GM15510 (cell line): Measurements from ENCODE around the gene MALAT1.
A peak's percentile ranks its signal among the peaks of the same experiment; 100 is the strongest.

Experiments
- POLR2A ChIP-seq: IDR thresholded peaks from 3 replicates; pipeline ENCODE4 v1.6.1; 2011; ENCODE audit warnings: borderline replicate concordance; ENCODE audit not compliant: insufficient read length; ENCODE audit errors: extremely low read depth

Gene MALAT1

DNA sequence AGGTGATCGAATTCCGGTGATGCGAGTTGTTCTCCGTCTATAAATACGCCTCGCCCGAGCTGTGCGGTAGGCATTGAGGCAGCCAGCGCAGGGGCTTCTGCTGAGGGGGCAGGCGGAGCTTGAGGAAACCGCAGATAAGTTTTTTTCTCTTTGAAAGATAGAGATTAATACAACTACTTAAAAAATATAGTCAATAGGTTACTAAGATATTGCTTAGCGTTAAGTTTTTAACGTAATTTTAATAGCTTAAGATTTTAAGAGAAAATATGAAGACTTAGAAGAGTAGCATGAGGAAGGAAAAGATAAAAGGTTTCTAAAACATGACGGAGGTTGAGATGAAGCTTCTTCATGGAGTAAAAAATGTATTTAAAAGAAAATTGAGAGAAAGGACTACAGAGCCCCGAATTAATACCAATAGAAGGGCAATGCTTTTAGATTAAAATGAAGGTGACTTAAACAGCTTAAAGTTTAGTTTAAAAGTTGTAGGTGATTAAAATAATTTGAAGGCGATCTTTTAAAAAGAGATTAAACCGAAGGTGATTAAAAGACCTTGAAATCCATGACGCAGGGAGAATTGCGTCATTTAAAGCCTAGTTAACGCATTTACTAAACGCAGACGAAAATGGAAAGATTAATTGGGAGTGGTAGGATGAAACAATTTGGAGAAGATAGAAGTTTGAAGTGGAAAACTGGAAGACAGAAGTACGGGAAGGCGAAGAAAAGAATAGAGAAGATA lies at the start of gene MALAT1:
MALAT1 (plus strand) TSS at position 69 of the 736 bp plus-strand sequence.
- peak; percentile 100 for TF ChIP-seq POLR2A

DNA sequence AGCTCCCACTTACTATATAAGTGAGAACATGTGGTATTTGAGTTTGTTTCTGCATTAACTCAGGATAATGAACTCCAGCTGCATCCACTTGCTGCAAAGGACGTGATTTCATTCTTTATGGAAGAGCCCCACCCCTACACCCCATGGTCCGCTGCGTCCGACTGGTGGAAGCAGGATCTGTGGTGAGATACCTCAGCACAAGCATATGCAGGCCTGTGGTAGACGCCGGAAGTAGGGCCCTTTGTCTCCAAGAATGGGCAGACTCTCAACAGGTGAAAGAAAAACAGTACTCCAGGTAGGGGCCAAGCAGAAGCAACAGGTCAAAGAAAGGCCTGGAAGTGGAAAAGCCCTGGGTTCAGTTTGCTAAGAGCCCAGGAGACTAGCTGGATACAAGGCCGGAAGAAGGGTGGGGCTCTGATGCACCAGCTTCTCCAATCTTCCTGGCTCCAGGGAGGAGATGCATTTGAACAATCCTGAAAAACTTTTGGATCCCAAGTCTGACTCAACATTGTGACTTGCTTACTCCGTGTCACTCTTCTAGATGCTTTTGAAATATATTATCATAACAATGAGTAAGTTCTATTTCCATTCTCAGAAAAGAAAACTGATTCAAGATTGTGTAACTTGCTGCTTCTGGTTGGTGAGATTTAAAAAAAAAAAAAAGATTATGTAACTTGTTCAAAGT lies 45.9 kb upstream of the MALAT1 start:
- no peak for TF ChIP-seq POLR2A

DNA sequence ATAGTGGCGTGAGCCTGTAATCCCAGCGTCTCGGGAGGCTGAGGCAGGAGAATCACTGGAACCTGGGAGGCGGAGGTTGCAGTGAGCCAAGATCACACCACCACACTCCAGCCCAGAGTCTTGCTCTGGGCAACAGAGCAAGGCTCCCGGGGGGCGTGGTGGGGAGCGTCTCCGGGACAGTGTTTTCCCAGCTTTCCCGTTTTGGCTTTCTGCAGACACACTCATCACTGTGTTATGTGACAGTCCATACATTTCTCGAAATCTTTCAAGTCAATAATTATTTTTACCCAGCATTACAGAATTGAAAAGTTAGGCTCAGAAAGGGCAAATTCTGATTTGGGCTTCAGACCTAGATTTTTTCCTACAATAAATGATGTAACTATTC lies 44.5 kb upstream of the MALAT1 start:
- no peak for TF ChIP-seq POLR2A

DNA sequence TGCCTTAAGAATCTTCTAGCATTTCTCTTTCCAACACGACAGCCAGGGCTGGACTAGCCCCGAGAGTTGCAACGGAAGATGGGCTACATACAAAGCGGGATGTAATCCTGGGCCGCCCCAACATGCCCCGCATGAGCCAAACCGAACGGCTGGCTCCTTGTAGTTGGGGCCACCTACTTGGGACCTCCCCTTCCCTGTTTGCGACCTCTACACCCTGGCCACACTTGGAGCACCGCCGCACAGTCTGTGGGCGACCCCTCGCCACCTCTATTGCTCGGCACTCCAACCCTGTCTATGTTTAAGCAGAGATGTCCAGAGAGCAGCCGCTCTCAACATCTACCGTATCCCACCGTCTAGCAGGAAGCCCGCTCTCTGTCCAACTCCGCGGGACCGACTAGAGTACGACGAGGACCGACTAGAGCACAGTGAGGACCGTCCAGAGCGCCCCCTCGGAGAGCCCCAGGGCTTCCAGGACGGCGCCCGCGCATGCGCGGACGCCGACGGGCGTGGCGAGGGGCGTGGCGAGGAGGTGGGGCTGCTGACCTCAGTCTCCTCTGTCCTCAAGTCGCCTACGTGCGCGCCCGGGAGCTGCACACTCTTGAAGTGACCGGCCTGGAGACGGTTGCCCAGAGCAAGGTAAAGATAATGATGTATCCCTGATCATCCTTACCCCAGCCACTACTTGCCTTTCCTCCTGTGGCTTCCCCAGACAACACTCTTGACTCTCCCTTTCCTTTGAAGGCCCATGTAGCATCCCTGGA lies 44.0 kb upstream of the MALAT1 start:
- TF ChIP-seq POLR2A = peak; percentile 96

DNA sequence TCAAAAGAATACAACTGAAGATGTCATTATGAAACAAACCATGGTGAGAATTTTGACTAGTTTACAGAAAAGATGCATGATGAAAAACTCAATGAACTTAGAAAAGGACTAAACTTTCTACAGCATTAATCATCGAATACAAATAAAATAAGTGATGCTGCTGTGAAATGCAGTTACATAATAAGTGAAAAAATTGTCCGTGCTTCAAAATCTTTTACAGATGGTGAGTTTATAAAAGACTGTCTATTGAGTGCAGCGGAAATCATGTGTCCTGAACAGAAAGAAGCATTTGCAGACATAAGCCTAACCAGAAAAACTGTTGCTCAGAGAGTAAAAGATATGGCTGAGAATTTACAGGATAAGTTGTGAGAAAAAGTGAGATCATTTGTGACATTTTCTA lies 42.4 kb upstream of the MALAT1 start:
- TF ChIP-seq POLR2A = no peak

DNA sequence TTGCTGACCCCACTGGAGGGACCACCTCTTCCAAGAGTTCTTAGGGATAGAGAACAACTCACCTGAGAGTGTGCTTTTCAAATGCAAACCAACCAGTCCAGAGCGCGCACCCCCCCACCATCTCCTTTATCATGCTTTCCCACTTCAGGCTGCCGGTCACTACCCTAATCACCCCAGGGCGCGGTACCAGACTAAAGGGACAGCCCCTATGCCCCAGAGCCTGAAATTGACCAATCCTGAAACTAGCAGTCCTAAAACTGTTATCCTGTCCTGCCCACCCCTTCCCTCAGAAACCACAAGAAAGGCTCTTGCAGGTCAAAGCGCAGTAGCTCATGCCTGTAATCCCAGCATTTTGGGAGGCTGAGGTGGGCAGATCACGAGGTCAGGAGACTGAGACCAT lies 39.3 kb upstream of the MALAT1 start:
- TF ChIP-seq POLR2A = no peak

DNA sequence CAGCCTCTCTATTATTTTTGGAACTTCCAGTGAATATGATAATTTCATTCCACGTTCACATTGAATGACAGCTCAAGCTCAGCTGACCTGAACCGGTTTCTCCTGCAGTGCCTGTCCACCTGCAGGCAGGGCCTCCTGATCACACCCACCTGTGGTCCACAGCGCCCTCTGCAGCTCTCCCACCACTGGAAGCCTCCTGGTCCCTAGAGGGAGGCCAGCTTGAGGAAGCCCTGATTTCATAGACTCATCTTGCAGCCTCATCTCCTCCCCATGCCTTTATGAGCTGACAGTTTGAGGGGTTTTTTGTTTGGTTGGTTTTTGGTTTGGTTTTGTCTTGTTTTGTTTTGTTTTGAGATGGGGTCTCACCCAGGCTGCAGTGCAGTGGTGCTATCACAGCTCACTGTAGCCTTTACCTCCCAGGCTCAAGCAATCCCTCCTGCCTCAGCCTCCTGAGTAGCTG lies 29.9 kb upstream of the MALAT1 start:
- TF ChIP-seq POLR2A = no peak

DNA sequence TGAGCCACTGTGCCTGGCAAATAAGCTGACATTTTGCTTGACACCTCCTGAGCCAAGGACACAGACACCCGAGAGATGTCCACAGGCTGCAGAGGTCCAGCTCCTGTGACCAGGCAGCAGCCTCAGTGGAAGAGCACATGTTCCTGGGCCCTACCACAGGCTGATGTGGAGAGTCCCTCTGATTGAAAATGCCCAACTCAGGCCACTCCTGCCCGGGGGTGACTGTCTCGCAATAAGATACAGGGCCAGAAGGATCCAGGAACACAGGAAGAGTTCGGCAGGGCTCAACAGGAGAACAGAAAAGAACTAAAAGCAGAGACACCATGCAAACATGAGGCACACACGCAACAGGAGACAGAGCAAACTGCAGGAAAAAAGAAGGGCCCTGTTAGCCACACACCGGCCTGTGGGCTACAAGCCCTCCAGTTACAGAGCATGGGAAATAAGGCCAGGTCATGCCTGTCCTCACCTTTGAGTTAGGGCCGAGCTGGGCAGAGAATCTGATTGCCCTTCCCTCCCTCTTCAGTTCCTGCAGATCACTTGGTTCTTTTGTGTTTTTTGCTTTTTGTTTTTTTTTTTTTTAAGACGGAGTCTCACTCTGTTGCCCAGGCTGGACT lies 28.3 kb upstream of the MALAT1 start:
- TF ChIP-seq POLR2A = no peak

DNA sequence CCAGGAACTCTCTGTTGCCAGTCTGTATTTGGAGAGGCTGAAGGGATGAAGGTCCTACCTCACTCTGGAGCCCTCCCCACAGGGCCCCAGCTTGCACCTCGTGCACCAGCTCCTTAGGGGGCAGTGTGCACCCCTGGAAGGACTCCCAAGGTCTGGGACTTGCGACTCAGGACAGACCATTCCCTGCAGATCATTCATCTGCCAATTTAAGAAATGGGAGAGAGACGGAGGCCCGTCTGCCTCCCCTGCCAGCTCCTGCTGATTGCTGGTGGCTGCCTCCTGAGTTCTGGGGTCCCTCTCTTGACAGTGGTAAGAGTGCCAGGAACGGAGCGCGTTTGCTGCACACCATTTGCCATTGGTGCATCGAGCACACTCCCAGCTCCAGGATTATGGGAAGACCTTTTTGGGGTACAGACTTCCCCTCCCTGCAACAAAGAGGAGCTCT lies 27.4 kb upstream of the MALAT1 start:
- no peak for TF ChIP-seq POLR2A

DNA sequence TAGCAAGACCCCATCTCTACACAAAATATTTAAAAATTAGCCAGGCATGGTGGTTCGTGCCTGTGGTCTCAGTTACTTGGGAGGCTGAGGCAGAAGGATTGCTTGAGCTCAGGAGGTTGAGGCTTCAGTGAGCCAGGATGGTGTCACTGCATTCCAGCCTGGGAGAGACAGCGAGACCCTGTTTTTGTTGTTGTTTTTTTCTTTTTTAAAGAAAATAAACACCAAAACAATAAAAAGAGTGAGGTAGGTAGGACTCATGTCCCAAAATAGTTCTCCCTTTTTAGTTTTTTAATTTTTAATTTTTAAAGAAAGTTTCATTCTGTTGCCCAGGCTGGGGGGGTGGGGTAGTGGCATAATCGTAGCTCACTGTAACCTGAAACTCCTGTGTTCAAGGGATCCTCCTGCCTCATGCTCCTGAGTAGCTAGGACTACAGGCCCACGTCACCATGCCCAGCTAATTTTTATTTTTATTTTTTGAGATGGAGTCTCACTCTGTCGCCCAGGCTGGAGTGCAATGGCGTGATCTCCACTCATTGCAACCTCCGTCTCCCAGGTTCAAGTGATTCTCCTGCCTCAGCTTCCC lies 25.5 kb upstream of the MALAT1 start:
- no peak for TF ChIP-seq POLR2A

DNA sequence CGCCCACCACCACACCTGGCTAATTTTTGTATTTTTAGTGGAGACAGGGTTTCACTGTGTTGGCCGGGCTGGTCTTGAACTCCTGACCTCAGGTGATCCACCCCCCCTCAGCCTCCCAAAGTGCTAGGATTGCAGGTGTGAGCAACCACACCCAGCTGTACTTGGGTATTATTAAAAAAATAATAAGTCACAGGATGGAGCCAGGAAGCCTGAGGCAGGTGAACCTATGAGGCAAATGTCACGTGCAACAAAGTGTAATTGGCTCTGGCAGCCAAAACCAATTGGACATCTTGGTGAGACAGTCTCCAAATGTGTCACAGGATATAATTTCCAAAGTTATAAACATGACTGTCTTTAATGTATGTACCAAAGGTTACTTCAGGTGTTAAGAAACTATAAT lies 24.0 kb upstream of the MALAT1 start:
- TF ChIP-seq POLR2A = no peak

DNA sequence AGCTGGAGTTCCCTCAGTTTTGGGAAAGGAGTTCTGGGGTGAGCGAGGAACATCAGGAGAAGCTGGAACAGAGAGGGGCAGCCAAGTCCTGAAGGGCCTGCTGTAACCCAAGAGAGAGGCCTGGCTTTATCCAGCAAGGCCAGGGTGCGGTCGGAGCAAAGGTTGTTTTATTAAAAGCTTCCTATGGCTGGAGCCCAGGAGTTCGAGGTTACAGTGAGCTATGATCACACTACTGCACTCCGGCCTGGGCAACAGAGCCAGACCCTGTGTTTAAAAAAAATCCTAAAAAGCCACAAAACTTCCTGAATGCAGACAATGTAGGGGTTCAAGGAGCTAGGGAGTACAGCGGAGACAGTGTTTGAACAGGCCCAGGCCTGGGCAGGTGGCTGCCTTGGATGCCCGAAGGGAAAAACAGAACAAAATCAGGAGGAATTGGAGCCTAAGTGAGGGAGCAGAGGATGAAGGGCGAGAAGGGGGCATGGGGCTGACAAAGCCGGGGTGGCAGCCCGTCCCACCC lies 22.2 kb upstream of the MALAT1 start:
- TF ChIP-seq POLR2A = peak; percentile 5

DNA sequence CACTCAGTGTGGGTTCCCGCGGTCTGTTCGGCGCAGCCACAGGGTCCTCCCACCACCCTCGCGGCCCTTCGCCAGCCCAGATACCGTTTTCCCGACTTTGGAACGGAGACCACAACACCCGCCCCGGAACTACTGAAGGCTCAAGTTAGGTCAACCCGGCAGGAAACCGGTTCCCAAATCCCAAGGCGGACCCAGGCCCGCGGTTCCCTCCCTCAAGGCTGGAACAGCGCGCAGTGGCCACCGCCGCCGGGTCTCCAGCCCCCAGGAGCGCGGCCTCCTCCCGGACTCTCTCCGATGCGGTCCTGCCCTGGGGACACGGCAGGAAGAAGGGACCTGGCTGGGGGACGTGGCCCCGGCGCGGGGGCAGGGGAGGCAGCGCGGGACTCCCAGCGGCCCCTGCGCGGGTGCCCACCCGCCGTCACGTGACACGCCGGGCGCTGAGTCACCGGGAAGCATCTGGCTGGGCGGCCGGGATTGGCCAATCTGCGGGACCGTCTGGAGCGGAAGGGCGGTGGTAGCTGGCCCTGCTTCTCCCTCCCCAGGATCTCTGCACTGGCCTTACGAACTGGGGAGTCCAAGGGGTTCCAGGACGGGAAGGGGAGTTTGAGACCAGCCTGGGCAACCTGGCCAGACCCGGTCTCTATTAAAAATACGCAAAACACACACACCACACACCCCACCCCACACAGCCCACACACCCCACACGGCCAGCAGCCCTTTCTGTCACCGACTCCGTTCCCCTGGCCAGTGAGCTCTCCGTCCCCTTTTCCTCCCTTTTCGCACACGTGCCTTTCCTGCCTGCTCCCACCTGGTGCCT lies 21.5 kb upstream of the MALAT1 start:
- TF ChIP-seq POLR2A = peak; percentile 91

DNA sequence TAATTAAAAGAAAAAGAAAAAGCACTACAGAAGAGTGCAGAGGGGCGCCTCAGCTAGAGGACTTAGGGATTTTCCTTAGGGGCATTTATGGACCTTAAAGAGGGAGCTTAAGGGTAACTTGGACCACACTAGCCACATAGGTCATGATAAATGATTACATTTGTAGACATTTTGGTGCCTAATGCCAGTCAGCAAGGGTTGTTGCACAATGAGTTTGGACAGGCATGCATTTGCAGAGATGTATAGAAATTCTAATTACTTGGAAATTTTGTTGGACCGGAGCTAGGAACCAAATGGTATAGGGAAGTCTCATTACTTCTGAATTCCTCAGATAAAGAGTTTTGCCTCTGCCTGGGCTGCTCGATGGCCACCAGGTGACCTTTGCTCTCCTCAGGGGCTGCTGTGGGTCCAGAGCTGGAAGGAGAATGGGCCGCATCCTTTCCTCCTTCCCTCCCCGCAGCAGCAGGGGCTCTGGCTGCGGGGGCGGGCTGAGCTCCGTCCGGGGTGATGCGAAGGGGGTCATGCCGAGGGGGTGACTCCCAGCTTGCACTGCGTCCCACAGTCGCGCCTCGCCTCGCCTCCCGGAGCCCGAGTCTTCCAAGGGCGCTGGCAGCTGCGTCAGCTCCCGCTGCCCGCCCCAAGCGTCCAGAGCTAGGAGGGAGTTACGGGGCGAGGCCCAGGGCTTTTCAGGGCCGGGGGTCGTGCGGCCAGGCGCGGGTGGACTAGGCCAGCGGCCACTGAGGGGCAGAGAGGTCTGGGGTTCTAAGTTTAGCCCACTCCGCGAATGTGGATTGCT lies 20.3 kb upstream of the MALAT1 start:
- no peak for TF ChIP-seq POLR2A
